Prostate gland (tissue), 2 donors: ENCODE measurements around the gene COLEC12. TPM values are rescaled to one million over a fixed set of nuclear protein-coding genes. Genes with fewer than 3 reads are reported as not detected.
"Not testable (repeated sequence)": the region's sequence is repeated elsewhere in the genome, so short reads cannot be mapped to it uniquely, and the experiment has no call there.

Experiments used
- DNase-seq: peaks from one replicate; pipeline ENCODE4 v3.0.0-alpha.2; 2019; ENCODE audit warnings: low spot score
- H3K27ac ChIP-seq, 2 donors: fragments of 200-600 bp; sonication (generic); 2 replicates each; pipeline ENCODE4 v1.5.1; 2017 to 2019
- H3K27me3 ChIP-seq: fragments of 200-600 bp; sonication (generic); replicated peaks from 2 replicates; pipeline ENCODE4 v1.5.1; 2019; ENCODE audit not compliant: insufficient read depth
- H3K36me3 ChIP-seq, 2 donors: fragments of 200-600 bp; sonication (generic); 1 replicate in 1 of 2; 2 replicates in 1 of 2; pipeline versions ENCODE4 v1.5.1 to v1.8.1; 2017 to 2019
- H3K4me1 ChIP-seq: fragments of 200-600 bp; sonication (generic); replicated peaks from 2 replicates; pipeline ENCODE4 v1.5.1; 2019
- H3K4me3 ChIP-seq, 2 donors: fragments of 200-600 bp; sonication (generic); 2 replicates each; pipeline ENCODE4 v1.5.1; 2017 to 2019
- H3K9me3 ChIP-seq: fragments of 200-600 bp; sonication (generic); 2 replicates; pipeline ENCODE4 v1.5.1; 2017
- CTCF ChIP-seq, 4 experiments: fragments of 200-600 bp in 2 of 4; fragments of 450-650 bp in 2 of 4; sonication (generic) in 2 of 4; IDR thresholded peaks; 1 replicate in 3 of 4; 2 replicates in 1 of 4; pipeline ENCODE4 v1.5.1; 2016 to 2019; ENCODE audit warnings: antibody characterized with exemption in 4 of 4, mild to moderate bottlenecking in 2 of 4, moderate library complexity in 2 of 4
- POLR2A ChIP-seq: fragments of 450-650 bp; IDR thresholded peaks from one replicate; pipeline ENCODE4 v1.6.1; 2016; ENCODE audit warnings: antibody characterized with exemption, mild to moderate bottlenecking
- POLR2AphosphoS5 ChIP-seq: sonication (generic); formaldehyde crosslinking; IDR thresholded peaks from one replicate; pipeline ENCODE4 v1.6.1; 2017; ENCODE audit warnings: antibody characterized with exemption
- WGBS: methylation state at CpG from one replicate; pipeline ENCODE4 v1.1.5; 2018; 5-methylcytosine and 5-hydroxymethylcytosine counted together
- intact Hi-C: fragments of 100-400 bp; cut with DNase I; formaldehyde crosslinking; loops from one replicate; pipeline ENCODE4 v1.14.2; 2022
- total RNA-seq, 2 donors: library from RNA; depleted of rRNA; stranded (reverse); fragments of >200 nt; gene quantifications; one replicate each; pipeline ENCODE4 v1.1.0, GENCODE V29; 2016

COLEC12 gene
- total RNA-seq, 2 donors from 2014 or later = 11.1 to 35.0 TPM

GRCh38 chr18:295756-296490, 204.6 kb downstream of the COLEC12 start:
- H3K27me3 ChIP-seq = no peaks in the 10 kb centered on the region
- no peaks in the 10 kb centered on the region for H3K36me3 ChIP-seq
- no peak overlapping the region for H3K4me3 ChIP-seq
- intact Hi-C loops = no loop called here
- no peak overlapping the region for H3K27ac ChIP-seq
- H3K4me1 ChIP-seq = no peaks in the 10 kb centered on the region
- no peak for DNase-seq
- no peaks in the 10 kb centered on the region for H3K9me3 ChIP-seq
- WGBS = 50% methylated on average over 3 of the region's 3 CpGs
- TF ChIP-seq POLR2A (no peak), POLR2AphosphoS5 (no peak), CTCF (IDR thresholded peaks at IDR 0.05) (no peak)

GRCh38 chr18:294566-294965, 205.9 kb downstream of the COLEC12 start:
- no peak for TF ChIP-seq POLR2AphosphoS5
- TF ChIP-seq POLR2A = no peak
- TF ChIP-seq CTCF (IDR thresholded peaks at IDR 0.05) = no peak
- no peaks in the 10 kb centered on the region for H3K4me1 ChIP-seq
- no peaks in the 10 kb centered on the region for H3K36me3 ChIP-seq
- intact Hi-C loops = no loop called here
- no peak overlapping the region for H3K4me3 ChIP-seq
- no peak overlapping the region for H3K27ac ChIP-seq
- 86% methylated on average over 3 of the region's 3 CpGs for WGBS
- H3K9me3 ChIP-seq = no peaks in the 10 kb centered on the region
- H3K27me3 ChIP-seq = no peaks in the 10 kb centered on the region
- DNase-seq = no peak

GRCh38 chr18:293536-293935, 207.0 kb downstream of the COLEC12 start:
- Histone ChIP-seq H3K4me3 (no peak overlapping the region), H3K9me3 (no peaks in the 10 kb centered on the region), H3K4me1 (no peaks in the 10 kb centered on the region), H3K36me3 (no peaks in the 10 kb centered on the region), H3K27ac (no peak overlapping the region), H3K27me3 (no peaks in the 10 kb centered on the region)
- intact Hi-C loops = no loop called here
- WGBS = 80% methylated on average over 4 of the region's 4 CpGs
- no peak for TF ChIP-seq POLR2A
- peak in 1 of 4 experiments; percentile 7 for TF ChIP-seq CTCF (IDR thresholded peaks at IDR 0.05)
- no peak for DNase-seq

GRCh38 chr18:292271-292670, 208.2 kb downstream of the COLEC12 start:
- peak overlapping the region in 1 of 2 donors; percentile 15 for H3K27ac ChIP-seq
- H3K4me1 ChIP-seq = no peaks in the 10 kb centered on the region
- TF ChIP-seq POLR2AphosphoS5 = no peak
- no peak for TF ChIP-seq CTCF (IDR thresholded peaks at IDR 0.05)
- no peak for TF ChIP-seq POLR2A
- no peak for DNase-seq
- WGBS = 31% methylated on average over 3 of the region's 3 CpGs
- H3K4me3 ChIP-seq = no peak overlapping the region
- no peaks in the 10 kb centered on the region for H3K36me3 ChIP-seq
- intact Hi-C loops = no loop called here
- no peaks in the 10 kb centered on the region for H3K27me3 ChIP-seq
- no peaks in the 10 kb centered on the region for H3K9me3 ChIP-seq

- DNase-seq, H3K27me3 ChIP-seq, H3K27ac ChIP-seq, H3K4me1 ChIP-seq, H3K36me3 ChIP-seq, H3K9me3 ChIP-seq, H3K4me3 ChIP-seq: not testable (repeated sequence)
- intact Hi-C loops = loop anchor here (10.0 kb wide), 1 partner anchor 545 kb away; no protein-coding TSS in a partner anchor
- WGBS = 47% methylated on average over 4 of the region's 4 CpGs
These were observed 210.5 kb downstream of the COLEC12 start for GRCh38 chr18:289970-290369.
